ENCODE data around the gene SLC4A4.

SLC4A4 gene

GRCh38 chr4:71338846-71339593, at the start of gene SLC4A4:
TSS of gene SLC4A4 (plus strand) at chr4:71339020.
- no peak for FAIRE-seq

GRCh38 chr4:71290074-71290473, 48.7 kb upstream of the SLC4A4 start:
- FAIRE-seq: no peak

GRCh38 chr4:71290476-71290875, 48.3 kb upstream of the SLC4A4 start:
- no peak for FAIRE-seq

- no peak for FAIRE-seq
These were observed 46.6 kb upstream of the SLC4A4 start for GRCh38 chr4:71292228-71292627.

- FAIRE-seq: no peak
These were observed 45.1 kb upstream of the SLC4A4 start for GRCh38 chr4:71293705-71294104.

GRCh38 chr4:71294301-71294700, 44.5 kb upstream of the SLC4A4 start:
- no peak for FAIRE-seq

- no peak for FAIRE-seq
These were observed 41.9 kb upstream of the SLC4A4 start for GRCh38 chr4:71296945-71297344.

- FAIRE-seq: no peak
These were observed 38.5 kb upstream of the SLC4A4 start for GRCh38 chr4:71300362-71300761.

- no peak for FAIRE-seq
These were observed 37.9 kb upstream of the SLC4A4 start for GRCh38 chr4:71300964-71301363.

- no peak for FAIRE-seq
These were observed 35.5 kb upstream of the SLC4A4 start for GRCh38 chr4:71303287-71303686.

- FAIRE-seq: no peak
These were observed 35.0 kb upstream of the SLC4A4 start for GRCh38 chr4:71303850-71304249.

GRCh38 chr4:71304289-71304850, 34.5 kb upstream of the SLC4A4 start:
- FAIRE-seq: no peak

- no peak for FAIRE-seq
These were observed 31.1 kb upstream of the SLC4A4 start for GRCh38 chr4:71307729-71308128.

- no peak for FAIRE-seq
These were observed 16.4 kb upstream of the SLC4A4 start for GRCh38 chr4:71322425-71322824.

GRCh38 chr4:71333368-71333767, 5.5 kb upstream of the SLC4A4 start:
- no peak for FAIRE-seq

- no peak for FAIRE-seq
These were observed 4.9 kb upstream of the SLC4A4 start for GRCh38 chr4:71333960-71334359.

- no peak for FAIRE-seq
These were observed 4.3 kb upstream of the SLC4A4 start for GRCh38 chr4:71334465-71334882.

GRCh38 chr4:71343670-71344466, 5.0 kb downstream of the SLC4A4 start:
- FAIRE-seq: no peak

- no peak for FAIRE-seq
These were observed 7.9 kb downstream of the SLC4A4 start for GRCh38 chr4:71346710-71347109.

- FAIRE-seq: no peak
These were observed 9.8 kb downstream of the SLC4A4 start for GRCh38 chr4:71348586-71348985.

- no peak for FAIRE-seq
These were observed 16.2 kb downstream of the SLC4A4 start for GRCh38 chr4:71355045-71355444.

- FAIRE-seq: no peak
These were observed 17.2 kb downstream of the SLC4A4 start for GRCh38 chr4:71355971-71356370.

GRCh38 chr4:71356924-71357663, 18.3 kb downstream of the SLC4A4 start:
- no peak for FAIRE-seq

Data from TTC549 (cell line).